Measurements from ENCODE around the gene PRPSAP2. TPM values are rescaled to one million over a fixed set of nuclear protein-coding genes. Genes with fewer than 3 reads are reported as not detected.

PRPSAP2 gene
- total and polyA plus RNA-seq, 2 of the 4 experiments (the other 2 are of a cell fraction), result 22.9 to 28.1 TPM

DNA sequence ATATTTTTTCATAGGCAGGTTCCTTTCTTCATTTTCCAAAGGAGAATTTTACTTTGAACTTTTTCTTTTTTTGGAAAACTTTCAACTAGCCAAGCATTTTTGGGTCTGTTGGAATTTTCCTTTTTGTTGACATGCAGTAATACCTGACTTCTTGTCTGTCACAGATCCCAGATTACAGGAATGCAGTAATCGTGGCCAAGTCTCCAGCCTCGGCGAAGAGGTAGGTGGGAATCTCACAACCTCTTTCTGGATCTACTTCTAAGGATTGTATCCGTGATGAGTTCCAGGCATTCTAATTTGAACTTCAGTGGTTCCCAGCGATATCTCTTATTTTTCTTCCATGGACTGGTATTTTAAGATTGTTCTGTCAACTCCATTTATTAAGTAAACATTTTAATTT lies 31.7 kb downstream of the PRPSAP2 start:
- ChIA-PET CTCF (no interaction called here), POLR2A (ENCODE audit: unreplicated experiment) (no interaction called here)
- Histone ChIP-seq H2BK5ac (ENCODE audit: low read depth, low read length, poor library complexity, severe bottlenecking) (no peak overlapping the region), H2BK120ac (ENCODE audit: low read depth, low read length) (no peak overlapping the region), H2BK20ac (ENCODE audit: low read depth, low read length) (no peak overlapping the region), H3K14ac (replicated peaks; ENCODE audit: low read depth, low read length) (no peak overlapping the region), H3K56ac (ENCODE audit: extremely low read depth, insufficient read depth, low read length) (no peak overlapping the region), H3K4me1 (ENCODE audit: control insufficient read depth, insufficient read depth, low read length) (no peaks in the 10 kb centered on the region), H4K20me1 (ENCODE audit: insufficient read depth, low read length) (peaks cover 3% of the 10 kb centered on the region; the same call in 1 of the 2 replicates), H2AK9ac (replicated peaks; ENCODE audit: low read depth, low read length, poor library complexity) (no peak overlapping the region), H3K23ac (ENCODE audit: low read depth, low read length) (no peak overlapping the region), H3K27me3 (ENCODE audit: control insufficient read depth, insufficient read depth, low read length) (no peaks in the 10 kb centered on the region), H2AFZ (replicated peaks; ENCODE audit: low read length, poor library complexity) (no peak overlapping the region), H4K91ac (ENCODE audit: insufficient read depth, low read depth, low read length) (no peak overlapping the region), H4K8ac (ENCODE audit: low read depth in 2 of 2, low read length in 2 of 2) (no peak overlapping the region), H3K9ac (ENCODE audit: low read depth, low read length) (no peak overlapping the region), H3K18ac (ENCODE audit: low read depth, low read length) (no peak overlapping the region), H3K36me3 (ENCODE audit: control insufficient read depth, insufficient read depth, low read length) (peaks cover 32% of the 10 kb centered on the region), H4K5ac (ENCODE audit: low read depth, low read length) (no peak overlapping the region), H2AK5ac (ENCODE audit: low read depth, low read length) (no peak overlapping the region), H3K27ac (ENCODE audit: insufficient read depth, low read length) (no peak overlapping the region), H3K9me1 (ENCODE audit: insufficient read depth, low read length) (no peaks in the 10 kb centered on the region), H3K4ac (ENCODE audit: low read depth, low read length) (no peak overlapping the region), H3K9me3 (ENCODE audit: control insufficient read depth, insufficient read depth, low read length) (no peaks in the 10 kb centered on the region), H3K4me2 (ENCODE audit: low read depth, low read length) (no peak overlapping the region), H3K79me1 (ENCODE audit: low read depth in 1 of 2, low read length in 2 of 2) (no peaks in the 10 kb centered on the region; a peak in 2 of 4 replicates), H3K4me3 (ENCODE audit: insufficient read depth, low read depth, low read length) (no peak overlapping the region), H2BK15ac (ENCODE audit: low read depth, low read length) (no peak overlapping the region)
- ATAC-seq (ENCODE audit: low read depth) (no peak), DNase-seq (no peak)
- dilution Hi-C loops (cut with HindIII; ENCODE audit: low sequenced_read_pairs, unreplicated experiment), result no loop called here
- BruUV-seq (replicated peaks), result no TSS peak
- TF ChIP-seq BHLHE40 (IDR thresholded peaks at IDR 0.05; ENCODE audit: low read depth, low read length) (no peak), FOS (IDR thresholded peaks at IDR 0.05; ENCODE audit: low read depth, low read length) (no peak), CHD1 (IDR thresholded peaks at IDR 0.05; ENCODE audit: low read depth, low read length) (no peak)
- TF ChIP-seq, protein P1, sequence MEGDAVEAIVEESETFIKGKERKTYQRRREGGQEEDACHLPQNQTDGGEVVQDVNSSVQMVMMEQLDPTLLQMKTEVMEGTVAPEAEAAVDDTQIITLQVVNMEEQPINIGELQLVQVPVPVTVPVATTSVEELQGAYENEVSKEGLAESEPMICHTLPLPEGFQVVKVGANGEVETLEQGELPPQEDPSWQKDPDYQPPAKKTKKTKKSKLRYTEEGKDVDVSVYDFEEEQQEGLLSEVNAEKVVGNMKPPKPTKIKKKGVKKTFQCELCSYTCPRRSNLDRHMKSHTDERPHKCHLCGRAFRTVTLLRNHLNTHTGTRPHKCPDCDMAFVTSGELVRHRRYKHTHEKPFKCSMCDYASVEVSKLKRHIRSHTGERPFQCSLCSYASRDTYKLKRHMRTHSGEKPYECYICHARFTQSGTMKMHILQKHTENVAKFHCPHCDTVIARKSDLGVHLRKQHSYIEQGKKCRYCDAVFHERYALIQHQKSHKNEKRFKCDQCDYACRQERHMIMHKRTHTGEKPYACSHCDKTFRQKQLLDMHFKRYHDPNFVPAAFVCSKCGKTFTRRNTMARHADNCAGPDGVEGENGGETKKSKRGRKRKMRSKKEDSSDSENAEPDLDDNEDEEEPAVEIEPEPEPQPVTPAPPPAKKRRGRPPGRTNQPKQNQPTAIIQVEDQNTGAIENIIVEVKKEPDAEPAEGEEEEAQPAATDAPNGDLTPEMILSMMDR (conservative IDR thresholded peaks at IDR 0.05; ENCODE audit: low read depth, low read length), result no peak
- in situ Hi-C loops (cut with MboI; ENCODE audit: low sequenced_read_pairs), result no loop called here
- WGBS, 2 experiments (ENCODE audit: extremely low coverage in 2 of 2, insufficient read length in 1 of 2), result 100% methylated on average over 1 of the region's 5 CpGs; no CpG with 5 or more reads in 1 of the 2 experiments
- intact Hi-C loops (cut with micrococcal nuclease), result no loop called here
